Inflammatory macrophage treated with lipopolysaccharide for 4 hours (primary cell): Measurements from ENCODE around the gene DIS3L2.
"Not testable (repeated sequence)": the region's sequence is repeated elsewhere in the genome, so short reads cannot be mapped to it uniquely, and the experiment has no call there.

Experiments
- DNase-seq: peaks from one replicate; pipeline ENCODE4 v3.0.0-alpha.2; 2020

DIS3L2 gene

GRCh38 chr2:232126301-232127099 is 165.0 kb downstream of the DIS3L2 start:
- DNase-seq = peak; percentile 35

- no peak for DNase-seq
These were observed 168.0 kb downstream of the DIS3L2 start for GRCh38 chr2:232129483-232129882.

GRCh38 chr2:232132181-232132580 is 170.7 kb downstream of the DIS3L2 start:
- no peak for DNase-seq

- DNase-seq = no peak
These were observed 171.6 kb downstream of the DIS3L2 start for GRCh38 chr2:232133078-232133477.

GRCh38 chr2:232134939-232135338 is 173.4 kb downstream of the DIS3L2 start:
- no peak for DNase-seq

GRCh38 chr2:232137356-232138147 is 176.0 kb downstream of the DIS3L2 start:
- DNase-seq = no peak

GRCh38 chr2:232138441-232138840 is 176.9 kb downstream of the DIS3L2 start:
- DNase-seq = no peak

- DNase-seq = no peak
These were observed 177.7 kb downstream of the DIS3L2 start for GRCh38 chr2:232139171-232139594.

GRCh38 chr2:232139786-232140562 is 178.5 kb downstream of the DIS3L2 start:
- DNase-seq = no peak

- no peak for DNase-seq
These were observed 180.1 kb downstream of the DIS3L2 start for GRCh38 chr2:232141591-232141990.

GRCh38 chr2:232142049-232142448 is 180.5 kb downstream of the DIS3L2 start:
- DNase-seq = no peak

GRCh38 chr2:232142502-232142901 is 181.0 kb downstream of the DIS3L2 start:
- DNase-seq = no peak

- DNase-seq = no peak
These were observed 184.8 kb downstream of the DIS3L2 start for GRCh38 chr2:232146294-232146693.

- no peak for DNase-seq
These were observed 186.0 kb downstream of the DIS3L2 start for GRCh38 chr2:232147440-232148077.

- DNase-seq = no peak
These were observed 200.7 kb downstream of the DIS3L2 start for GRCh38 chr2:232162187-232162586.

- DNase-seq = no peak
These were observed 208.9 kb downstream of the DIS3L2 start for GRCh38 chr2:232170396-232170795.

- DNase-seq = no peak
These were observed 213.1 kb downstream of the DIS3L2 start for GRCh38 chr2:232174662-232175061.

- DNase-seq = not testable (repeated sequence)
These were observed 215.1 kb downstream of the DIS3L2 start for GRCh38 chr2:232176587-232176986.

GRCh38 chr2:232183279-232183678 is 221.8 kb downstream of the DIS3L2 start:
- no peak for DNase-seq

- no peak for DNase-seq
These were observed 222.8 kb downstream of the DIS3L2 start for GRCh38 chr2:232184346-232184745.

- no peak for DNase-seq
These were observed 229.3 kb downstream of the DIS3L2 start for GRCh38 chr2:232190796-232191195.

- DNase-seq = no peak
These were observed 234.0 kb downstream of the DIS3L2 start for GRCh38 chr2:232195487-232195886.

GRCh38 chr2:232196802-232197201 is 235.3 kb downstream of the DIS3L2 start:
- DNase-seq = no peak
